Trophoblast cell (in vitro differentiated cells and primary cell): ENCODE measurements around the gene TC2N.

Experiments used
- DNase-seq, 2 donors: peaks; one replicate each; pipeline ENCODE4 v3.0.0-alpha.2; 2016
- H2AFZ ChIP-seq: 2 replicates; pipeline ENCODE4 v1.6.1; 2013; ENCODE audit warnings: low read length, moderate library complexity, mild to moderate bottlenecking; ENCODE audit not compliant: insufficient read depth, poor library complexity
- H2AK5ac ChIP-seq: 2 replicates; pipeline ENCODE4 v1.6.1; 2013; ENCODE audit warnings: mild to moderate bottlenecking, low read length
- H2BK120ac ChIP-seq: 2 replicates; pipeline ENCODE4 v1.6.1; 2013; ENCODE audit warnings: low read length, mild to moderate bottlenecking, moderate library complexity; ENCODE audit not compliant: insufficient read depth, poor library complexity
- H2BK12ac ChIP-seq: 2 replicates; pipeline ENCODE4 v1.6.1; 2013; ENCODE audit warnings: mild to moderate bottlenecking, low read length, moderate library complexity
- H2BK5ac ChIP-seq: 2 replicates; pipeline ENCODE4 v1.6.1; 2013; ENCODE audit warnings: low read length, low read depth, moderate library complexity, mild to moderate bottlenecking; ENCODE audit not compliant: poor library complexity
- H3K14ac ChIP-seq: 2 replicates; pipeline ENCODE4 v1.6.1; 2013; ENCODE audit warnings: mild to moderate bottlenecking, low read length
- H3K18ac ChIP-seq: 2 replicates; pipeline ENCODE4 v1.6.1; 2013; ENCODE audit warnings: mild to moderate bottlenecking, low read length
- H3K23ac ChIP-seq: 2 replicates; pipeline ENCODE4 v1.6.1; 2013; ENCODE audit warnings: low read length
- H3K27ac ChIP-seq: 2 replicates; pipeline ENCODE4 v1.5.1; 2013; ENCODE audit warnings: low read depth, mild to moderate bottlenecking, inconsistent platforms, low read length, moderate library complexity
- H3K27me3 ChIP-seq: 2 replicates; pipeline ENCODE4 v1.6.1; 2013; ENCODE audit warnings: inconsistent platforms, mild to moderate bottlenecking, low read length, moderate library complexity; ENCODE audit not compliant: insufficient read depth
- H3K36me3 ChIP-seq, 2 experiments: 1 replicate in 1 of 2; 2 replicates in 1 of 2; pipeline ENCODE4 v1.6.1; 2013; ENCODE audit warnings: low read length in 2 of 2, mild to moderate bottlenecking in 2 of 2, moderate library complexity in 1 of 2; ENCODE audit not compliant: insufficient read depth in 2 of 2, control insufficient read depth in 1 of 2
- H3K4ac ChIP-seq: 2 replicates; pipeline ENCODE4 v1.6.1; 2013; ENCODE audit warnings: low read depth, mild to moderate bottlenecking, low read length, moderate library complexity
- H3K4me1 ChIP-seq, 2 experiments: 1 replicate in 1 of 2; 2 replicates in 1 of 2; pipeline ENCODE4 v1.6.1; 2013; ENCODE audit warnings: low read length in 2 of 2, mild to moderate bottlenecking in 2 of 2, moderate library complexity in 1 of 2; ENCODE audit not compliant: insufficient read depth in 2 of 2, control insufficient read depth in 1 of 2
- H3K4me2 ChIP-seq: 2 replicates; pipeline ENCODE4 v1.6.1; 2013; ENCODE audit warnings: inconsistent platforms, mild to moderate bottlenecking, low read length, moderate library complexity
- H3K4me3 ChIP-seq: 2 replicates; pipeline ENCODE4 v1.5.1; 2013; ENCODE audit warnings: mild to moderate bottlenecking, low read depth, low read length, inconsistent platforms
- H3K79me1 ChIP-seq: one replicate; pipeline ENCODE4 v1.6.1; 2013; ENCODE audit warnings: low read length
- H3K79me2 ChIP-seq: 2 replicates; pipeline ENCODE4 v1.6.1; 2013; ENCODE audit warnings: low read length, mild to moderate bottlenecking; ENCODE audit not compliant: control insufficient read depth, insufficient read depth, poor library complexity
- H3K9ac ChIP-seq: 2 replicates; pipeline ENCODE4 v1.6.1; 2013; ENCODE audit warnings: mild to moderate bottlenecking, low read length
- H3K9me3 ChIP-seq: 2 replicates; pipeline ENCODE4 v1.6.1; 2013; ENCODE audit warnings: low read depth, mild to moderate bottlenecking, control low read depth, inconsistent platforms, low read length; ENCODE audit not compliant: insufficient read depth
- H4K12ac ChIP-seq: 2 replicates; pipeline ENCODE4 v1.6.1; 2013; ENCODE audit warnings: low read depth, mild to moderate bottlenecking, low read length, moderate library complexity
- H4K8ac ChIP-seq: 2 replicates; pipeline ENCODE4 v1.6.1; 2013; ENCODE audit warnings: low read depth, mild to moderate bottlenecking, low read length, moderate library complexity
- H4K91ac ChIP-seq: one replicate; pipeline ENCODE4 v1.6.1; 2013; ENCODE audit warnings: low read depth, mild to moderate bottlenecking, low read length, moderate library complexity
- WGBS: extraction: QIAGEN DNeasy Blood & Tissue Kit; methylation state at CpG from one replicate; pipeline ENCODE4 v1.1.7; 2013; ENCODE audit warnings: missing lambda C conversion rate; ENCODE audit not compliant: insufficient read length, insufficient coverage; ENCODE audit errors: extremely low coverage; 5-methylcytosine and 5-hydroxymethylcytosine counted together

TC2N gene

DNA sequence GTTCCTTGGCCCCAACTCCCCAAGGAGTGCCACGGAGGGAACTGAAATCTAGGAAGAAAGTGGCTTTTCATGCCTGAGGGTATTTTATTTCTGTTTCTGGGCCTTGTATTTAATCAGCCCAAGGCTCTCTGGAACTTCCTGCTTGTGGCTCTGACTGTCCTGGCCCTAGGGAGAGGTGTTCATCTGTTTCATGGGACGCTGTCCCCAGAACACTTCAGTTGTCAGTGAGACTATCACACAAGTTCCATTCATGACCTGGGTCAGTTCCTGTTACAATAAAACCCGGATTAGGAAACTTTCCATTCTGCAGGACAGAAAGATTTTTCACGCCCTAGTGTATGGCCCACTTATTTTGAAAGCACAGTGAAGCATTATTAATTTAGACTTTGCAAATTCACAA is 18.5 kb upstream of the TC2N start:
- Histone ChIP-seq H3K14ac (no peak overlapping the region), H3K27ac (no peak overlapping the region), H3K79me2 (no peaks in the 10 kb centered on the region), H3K23ac (no peak overlapping the region), H4K91ac (no peak overlapping the region), H4K12ac (no peak overlapping the region), H4K8ac (no peak overlapping the region), H3K18ac (no peak overlapping the region), H3K9me3 (peaks cover 4% of the 10 kb centered on the region), H3K4me1 (peaks cover 0 to 1% of the 10 kb centered on the region in 2 experiments), H3K36me3 (no peaks in the 10 kb centered on the region), H3K4me3 (no peak overlapping the region), H2BK12ac (no peak overlapping the region), H3K79me1 (no peaks in the 10 kb centered on the region), H3K9ac (no peak overlapping the region), H3K4ac (no peak overlapping the region), H2AFZ (no peak overlapping the region), H3K4me2 (no peak overlapping the region), H3K27me3 (no peaks in the 10 kb centered on the region), H2BK5ac (no peak overlapping the region), H2AK5ac (no peak overlapping the region), H2BK120ac (no peak overlapping the region)
- no peak for DNase-seq
- WGBS, result no CpG with 5 or more reads among the region's 4 CpGs

DNA sequence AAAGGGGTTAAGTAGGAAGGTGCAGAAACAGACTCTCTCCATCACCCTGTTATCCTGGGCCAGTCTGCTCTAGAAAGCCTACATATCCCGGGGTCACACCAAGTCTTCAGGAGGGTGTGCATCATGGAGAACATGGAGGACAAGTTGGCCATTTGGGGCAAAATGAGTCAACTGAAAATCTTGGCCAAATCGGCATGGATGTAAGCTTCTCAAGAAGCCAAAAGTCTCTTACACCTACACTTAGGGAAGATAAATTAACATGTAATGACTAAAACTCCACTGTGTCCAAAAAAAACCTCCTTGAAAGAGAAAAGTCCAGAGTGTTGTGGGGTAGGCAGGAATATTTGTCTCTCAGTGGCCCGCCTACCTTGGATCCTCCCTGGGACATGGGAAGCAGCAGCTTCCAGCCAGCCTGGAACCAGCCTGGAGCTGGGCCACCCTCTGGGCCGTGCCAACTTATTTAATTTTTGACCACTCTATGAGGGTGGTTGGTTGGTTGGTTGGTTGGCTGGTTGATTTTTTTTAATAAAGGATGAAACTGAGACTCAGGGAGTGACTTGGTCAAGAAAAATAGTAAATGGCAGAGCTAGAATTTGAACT is 17.9 kb upstream of the TC2N start:
- no peak overlapping the region for H2BK12ac ChIP-seq
- H3K14ac ChIP-seq, result no peak overlapping the region
- no peak overlapping the region for H4K12ac ChIP-seq
- peaks cover 4% of the 10 kb centered on the region for H3K9me3 ChIP-seq
- H2AK5ac ChIP-seq, result no peak overlapping the region
- no peak overlapping the region for H2BK120ac ChIP-seq
- no peaks in the 10 kb centered on the region for H3K79me1 ChIP-seq
- H4K91ac ChIP-seq, result no peak overlapping the region
- no peaks in the 10 kb centered on the region for H3K27me3 ChIP-seq
- H3K9ac ChIP-seq, result no peak overlapping the region
- H3K4me2 ChIP-seq, result no peak overlapping the region
- peaks cover 0 to under 1% of the 10 kb centered on the region in 2 experiments for H3K4me1 ChIP-seq
- no peak for DNase-seq
- no peaks in the 10 kb centered on the region for H3K79me2 ChIP-seq
- WGBS, result no CpG with 5 or more reads among the region's 4 CpGs
- H4K8ac ChIP-seq, result no peak overlapping the region
- H3K4ac ChIP-seq, result no peak overlapping the region
- no peaks in the 10 kb centered on the region for H3K36me3 ChIP-seq
- H3K27ac ChIP-seq, result no peak overlapping the region
- no peak overlapping the region for H2BK5ac ChIP-seq
- H3K4me3 ChIP-seq, result no peak overlapping the region
- H2AFZ ChIP-seq, result no peak overlapping the region
- no peak overlapping the region for H3K23ac ChIP-seq
- H3K18ac ChIP-seq, result no peak overlapping the region

DNA sequence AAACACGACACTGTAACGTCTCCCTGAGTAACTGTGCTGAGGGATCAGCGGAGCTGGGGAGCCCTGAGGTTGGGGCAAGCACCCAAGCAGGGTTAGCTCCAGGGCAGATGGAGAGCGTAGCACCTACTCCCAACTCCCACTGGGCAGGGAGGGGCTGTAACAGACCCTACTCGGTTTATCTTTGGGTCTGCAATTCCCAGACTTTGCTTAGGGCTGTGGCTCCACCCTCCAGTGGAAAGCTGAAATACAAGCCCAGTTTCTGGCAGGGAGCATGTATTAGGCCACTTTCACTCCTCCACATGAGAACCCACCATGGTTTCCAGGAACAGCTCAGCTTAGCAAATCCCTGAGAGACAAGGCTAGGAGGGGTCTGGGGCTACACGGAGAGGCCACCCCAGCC is 17.3 kb upstream of the TC2N start:
- Histone ChIP-seq H3K27me3 (no peaks in the 10 kb centered on the region), H3K18ac (no peak overlapping the region), H3K4ac (no peak overlapping the region), H3K14ac (no peak overlapping the region), H3K4me2 (no peak overlapping the region), H3K36me3 (no peaks in the 10 kb centered on the region), H3K27ac (no peak overlapping the region), H4K91ac (no peak overlapping the region), H3K9me3 (peaks cover 4% of the 10 kb centered on the region), H3K79me2 (no peaks in the 10 kb centered on the region), H2BK5ac (no peak overlapping the region), H2BK120ac (no peak overlapping the region), H2BK12ac (no peak overlapping the region), H3K4me3 (no peak overlapping the region), H3K79me1 (no peaks in the 10 kb centered on the region), H3K9ac (no peak overlapping the region), H2AK5ac (no peak overlapping the region), H3K4me1 (no peaks in the 10 kb centered on the region), H3K23ac (no peak overlapping the region), H4K8ac (no peak overlapping the region), H2AFZ (no peak overlapping the region), H4K12ac (no peak overlapping the region)
- no CpG with 5 or more reads among the region's 6 CpGs for WGBS
- no peak for DNase-seq

DNA sequence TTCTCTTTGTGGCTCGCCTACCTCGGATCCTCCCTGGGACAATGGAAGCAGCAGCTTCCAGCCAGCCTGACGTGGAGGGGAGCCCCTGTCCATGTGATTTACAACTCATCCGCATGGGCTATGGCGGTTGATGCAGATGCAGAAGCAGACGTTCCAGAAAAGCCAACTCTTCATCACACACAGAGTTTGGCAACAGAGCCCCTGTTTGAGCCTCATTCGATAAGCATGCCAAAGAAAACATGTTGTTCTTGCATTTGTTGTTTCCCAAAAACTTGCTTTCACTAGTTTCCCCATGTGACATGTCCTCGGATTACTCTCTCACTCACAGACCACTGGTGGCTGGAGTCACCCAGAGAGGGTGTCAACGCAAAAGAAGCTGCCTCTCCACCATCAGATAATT is 16.4 kb upstream of the TC2N start:
- H3K9ac ChIP-seq, result no peak overlapping the region

More for the DNA sequence above, 16.4 kb upstream of the TC2N start:
- H2BK120ac ChIP-seq, result no peak overlapping the region
- no peak overlapping the region for H3K4me3 ChIP-seq
- H2AFZ ChIP-seq, result no peak overlapping the region
- H4K12ac ChIP-seq, result no peak overlapping the region
- H3K23ac ChIP-seq, result no peak overlapping the region
- H3K4ac ChIP-seq, result no peak overlapping the region
- H3K9me3 ChIP-seq, result peaks cover 4% of the 10 kb centered on the region
- H3K14ac ChIP-seq, result no peak overlapping the region
- WGBS, result no CpG with 5 or more reads among the region's 9 CpGs
- H3K79me1 ChIP-seq, result no peaks in the 10 kb centered on the region
- H4K91ac ChIP-seq, result no peak overlapping the region
- no peak overlapping the region for H2BK5ac ChIP-seq
- no peaks in the 10 kb centered on the region for H3K79me2 ChIP-seq
- no peak overlapping the region for H4K8ac ChIP-seq
- no peak overlapping the region for H2AK5ac ChIP-seq
- no peak overlapping the region for H2BK12ac ChIP-seq
- no peak overlapping the region for H3K18ac ChIP-seq
- no peak overlapping the region for H3K27ac ChIP-seq
- no peaks in the 10 kb centered on the region for H3K27me3 ChIP-seq
- no peaks in the 10 kb centered on the region for H3K4me1 ChIP-seq
- H3K4me2 ChIP-seq, result no peak overlapping the region
- DNase-seq, result no peak
- H3K36me3 ChIP-seq, result no peaks in the 10 kb centered on the region
